Rectal smooth muscle tissue (tissue), 1 donor: Measurements from ENCODE around the gene RBPJL.

Source experiments
- H3K27ac ChIP-seq: one replicate; pipeline ENCODE4 v1.7.0; 2013; ENCODE audit warnings: low read depth, low read length, inconsistent platforms
- H3K27me3 ChIP-seq: one replicate; pipeline ENCODE4 v1.7.0; 2013; ENCODE audit warnings: low read length; ENCODE audit not compliant: control insufficient read depth, insufficient read depth
- H3K36me3 ChIP-seq: one replicate; pipeline ENCODE4 v1.7.0; 2013; ENCODE audit warnings: low read length; ENCODE audit not compliant: control insufficient read depth, insufficient read depth
- H3K4me1 ChIP-seq: one replicate; pipeline ENCODE4 v1.7.0; 2013; ENCODE audit warnings: low read length; ENCODE audit not compliant: control insufficient read depth, insufficient read depth
- H3K4me3 ChIP-seq: one replicate; pipeline ENCODE4 v1.7.0; 2013; ENCODE audit warnings: low read length
- H3K9ac ChIP-seq: one replicate; pipeline ENCODE4 v1.7.0; 2013; ENCODE audit warnings: low read length

RBPJL gene

DNA sequence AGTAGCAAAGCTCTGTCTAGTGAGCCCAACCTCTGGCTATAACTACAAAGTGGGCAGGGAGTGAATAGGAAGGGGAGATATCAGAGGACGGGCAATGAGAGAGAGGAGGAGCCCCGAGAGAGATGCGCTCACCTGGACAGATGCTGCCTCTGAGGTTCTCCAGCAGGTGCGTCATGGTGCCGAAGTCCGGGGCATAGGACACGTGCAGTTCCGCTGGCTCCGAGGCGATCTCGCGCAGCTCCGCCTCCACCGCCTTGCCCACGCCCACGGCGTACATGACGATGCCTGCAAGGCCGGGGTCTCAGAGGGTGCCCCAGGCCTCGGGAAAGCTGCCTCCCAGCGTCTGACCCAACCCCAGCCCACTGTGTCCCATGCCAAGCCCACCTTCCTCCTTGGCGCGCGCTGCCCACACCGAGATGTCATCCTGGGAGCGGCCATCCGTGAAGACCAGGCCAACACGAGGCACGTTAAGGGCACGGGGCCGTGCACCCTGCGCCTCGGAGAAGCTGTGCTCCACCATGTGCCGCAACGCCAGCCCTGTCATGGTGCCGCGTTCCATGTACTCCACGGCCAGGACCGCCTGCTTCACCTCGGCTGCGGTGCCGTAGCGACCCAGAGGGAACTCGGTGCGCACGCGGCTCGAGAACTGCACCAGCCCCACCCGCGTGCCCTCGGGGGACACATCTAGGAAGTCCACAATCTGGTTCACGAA is 8.7 kb upstream of the RBPJL start:
- H3K27me3 ChIP-seq, result peaks cover 2% of the 10 kb centered on the region
- H3K4me3 ChIP-seq, result no peak overlapping the region
- H3K36me3 ChIP-seq, result no peaks in the 10 kb centered on the region
- no peak overlapping the region for H3K9ac ChIP-seq
- peaks cover under 1% of the 10 kb centered on the region for H3K4me1 ChIP-seq
- no peak overlapping the region for H3K27ac ChIP-seq

DNA sequence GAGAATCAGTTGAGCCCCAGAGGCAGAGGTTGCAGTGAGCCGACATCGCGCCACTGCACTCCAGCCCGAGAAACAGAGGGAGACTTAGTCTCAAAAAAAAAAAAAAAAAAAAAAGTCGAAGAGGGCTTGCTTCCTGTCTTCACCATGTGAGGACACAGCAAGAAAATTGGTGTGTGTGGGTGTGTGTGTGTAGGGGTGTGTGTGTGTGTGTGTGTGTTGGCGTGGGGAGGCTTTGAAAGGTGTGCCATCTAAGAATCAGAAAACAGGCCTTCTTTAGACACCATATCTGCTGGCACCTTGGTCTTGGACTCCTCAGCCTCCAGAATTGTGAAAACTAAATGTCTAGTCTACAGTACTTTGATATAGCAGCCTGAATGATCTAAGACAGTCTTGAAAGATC is 6.9 kb upstream of the RBPJL start:
- Histone ChIP-seq H3K9ac (no peak overlapping the region), H3K4me1 (no peaks in the 10 kb centered on the region), H3K36me3 (no peaks in the 10 kb centered on the region), H3K27me3 (no peaks in the 10 kb centered on the region), H3K27ac (no peak overlapping the region), H3K4me3 (no peak overlapping the region)

- Histone ChIP-seq H3K4me1 (no peaks in the 10 kb centered on the region), H3K36me3 (no peaks in the 10 kb centered on the region), H3K27ac (no peak overlapping the region), H3K9ac (no peak overlapping the region), H3K4me3 (no peak overlapping the region), H3K27me3 (no peaks in the 10 kb centered on the region)
These were observed 5.7 kb upstream of the RBPJL start for GRCh38 chr20:45300961-45301360.

GRCh38 chr20:45301824-45302271 is 4.8 kb upstream of the RBPJL start:
- no peaks in the 10 kb centered on the region for H3K36me3 ChIP-seq
- H3K27me3 ChIP-seq, result peaks cover 5% of the 10 kb centered on the region
- H3K9ac ChIP-seq, result no peak overlapping the region
- no peak overlapping the region for H3K4me3 ChIP-seq
- H3K4me1 ChIP-seq, result no peaks in the 10 kb centered on the region
- no peak overlapping the region for H3K27ac ChIP-seq

- Histone ChIP-seq H3K27me3 (peaks cover 5% of the 10 kb centered on the region), H3K27ac (no peak overlapping the region), H3K36me3 (no peaks in the 10 kb centered on the region), H3K4me3 (no peak overlapping the region), H3K9ac (no peak overlapping the region), H3K4me1 (no peaks in the 10 kb centered on the region)
These were observed 2.8 kb upstream of the RBPJL start for GRCh38 chr20:45303586-45304463.

GRCh38 chr20:45304464-45304999 is 2.1 kb upstream of the RBPJL start:
- no peaks in the 10 kb centered on the region for H3K4me1 ChIP-seq
- H3K9ac ChIP-seq, result no peak overlapping the region
- H3K27me3 ChIP-seq, result peaks cover 5% of the 10 kb centered on the region

DNA sequence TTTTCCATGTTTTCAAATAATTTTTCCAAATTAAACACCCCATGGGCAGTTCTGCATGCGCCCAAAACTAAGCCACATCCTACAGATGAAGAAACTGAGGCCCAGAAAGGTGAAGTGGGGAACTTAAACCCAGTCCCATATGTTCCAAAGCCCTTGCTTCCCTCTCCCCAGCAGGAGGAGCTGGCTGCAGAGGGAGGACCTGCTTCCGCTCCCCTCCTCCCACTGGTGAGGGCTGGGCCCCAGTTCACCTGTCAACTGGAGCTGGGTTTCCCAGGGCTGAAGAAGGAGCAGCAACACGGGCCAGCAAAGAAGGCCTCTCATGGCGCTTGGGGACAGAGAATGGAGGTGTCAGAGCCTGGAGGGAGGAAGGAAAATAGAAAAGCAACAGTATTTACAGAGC is 1.4 kb upstream of the RBPJL start:
- Histone ChIP-seq H3K4me3 (no peak overlapping the region), H3K27me3 (peaks cover 5% of the 10 kb centered on the region), H3K36me3 (no peaks in the 10 kb centered on the region), H3K27ac (no peak overlapping the region), H3K9ac (no peak overlapping the region), H3K4me1 (no peaks in the 10 kb centered on the region)

More at GRCh38 chr20:45304464-45304999, 2.1 kb upstream of the RBPJL start:
- H3K36me3 ChIP-seq, result no peaks in the 10 kb centered on the region
- H3K27ac ChIP-seq, result no peak overlapping the region
- no peak overlapping the region for H3K4me3 ChIP-seq

DNA sequence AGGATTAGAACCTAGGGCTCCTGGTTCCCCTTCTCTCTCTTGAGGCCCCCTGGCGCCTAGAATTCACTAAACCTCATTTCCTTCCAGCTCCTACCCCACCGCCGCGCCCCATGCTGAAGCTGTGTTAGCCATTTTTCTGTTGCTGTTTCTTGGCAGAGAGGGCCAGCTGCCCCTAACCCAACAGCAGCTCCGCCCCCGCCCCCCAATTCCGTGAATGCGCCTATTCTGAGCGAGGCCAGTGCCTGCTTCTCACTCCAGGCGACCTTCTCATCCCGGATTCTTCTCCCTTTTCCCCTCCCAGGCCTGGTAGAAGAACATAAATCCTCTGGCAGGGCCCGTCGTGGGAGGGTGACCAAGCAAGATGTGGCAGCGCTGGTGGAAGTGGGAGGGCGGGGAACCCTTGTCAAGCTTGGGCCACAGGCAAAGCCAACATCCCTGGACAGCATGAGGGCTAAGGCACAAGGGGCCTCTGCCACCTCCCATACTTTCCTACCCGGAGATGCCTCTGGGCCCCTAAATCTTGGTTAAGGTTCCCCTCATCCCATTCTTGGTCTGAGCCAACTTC is 518 bp downstream of the RBPJL start:
- no peak overlapping the region for H3K4me3 ChIP-seq
- no peaks in the 10 kb centered on the region for H3K4me1 ChIP-seq
- H3K27me3 ChIP-seq, result peaks cover 8% of the 10 kb centered on the region
- H3K36me3 ChIP-seq, result no peaks in the 10 kb centered on the region
- no peak overlapping the region for H3K9ac ChIP-seq
- H3K27ac ChIP-seq, result no peak overlapping the region

DNA sequence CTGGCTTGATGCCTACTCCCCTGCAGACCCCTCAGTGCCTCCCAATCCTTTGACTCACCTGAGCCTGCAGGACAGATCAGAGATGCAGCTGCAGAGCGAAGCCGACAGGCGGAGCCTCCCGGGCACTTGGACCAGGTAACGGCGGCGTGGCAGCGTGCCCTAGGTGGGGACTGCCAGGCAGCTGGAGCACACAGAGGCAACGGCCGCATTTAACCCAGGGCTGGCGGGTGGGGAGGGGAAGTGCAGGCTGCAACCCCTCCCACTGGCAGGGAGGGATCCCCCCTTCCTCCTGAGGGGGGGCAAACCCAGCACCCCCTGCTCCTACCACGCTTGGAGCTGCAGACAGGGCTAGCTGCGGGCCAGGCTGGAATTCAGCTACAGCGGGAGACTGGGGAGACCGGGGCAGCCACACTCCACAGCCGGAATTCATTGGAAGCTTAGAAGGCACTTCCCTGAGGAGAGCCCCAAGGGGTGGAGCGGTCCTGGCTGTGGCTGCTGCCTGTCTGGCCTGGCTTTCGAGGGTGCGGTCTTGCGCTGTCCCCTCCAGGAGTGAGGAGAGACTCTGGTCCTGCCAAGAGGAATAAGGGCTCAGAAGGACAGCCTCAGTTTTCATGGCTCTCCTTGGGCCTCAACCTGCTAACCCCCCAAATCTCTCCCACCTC is 1.6 kb downstream of the RBPJL start, which contains the start of gene MATN4:
Gene MATN4 (minus strand): TSS at position 183 of the 662 bp plus-strand sequence. CDS start 2,717 bp downstream, outside the sequence.
- Histone ChIP-seq H3K4me3 (no peak within 1 kb of the TSS), H3K4me1 (no peaks in the 10 kb centered on the region), H3K27me3 (peaks cover 10% of the 10 kb centered on the region), H3K27ac (no peak within 1 kb of the TSS), H3K9ac (no peak within 1 kb of the TSS), H3K36me3 (no peaks in the 10 kb centered on the region)

GRCh38 chr20:45309075-45309474 is 2.4 kb downstream of the RBPJL start:
- no peak overlapping the region for H3K4me3 ChIP-seq
- no peaks in the 10 kb centered on the region for H3K36me3 ChIP-seq
- no peak overlapping the region for H3K9ac ChIP-seq
- H3K27ac ChIP-seq, result no peak overlapping the region
- no peaks in the 10 kb centered on the region for H3K4me1 ChIP-seq
- peaks cover 10% of the 10 kb centered on the region for H3K27me3 ChIP-seq

GRCh38 chr20:45311589-45312211 is 5.1 kb downstream of the RBPJL start:
- Histone ChIP-seq H3K9ac (no peak overlapping the region), H3K4me3 (no peak overlapping the region), H3K36me3 (no peaks in the 10 kb centered on the region), H3K4me1 (no peaks in the 10 kb centered on the region), H3K27ac (no peak overlapping the region), H3K27me3 (peaks cover 9% of the 10 kb centered on the region)
